Activated CD8-positive, alpha-beta memory T cell treated with anti-CD3 and anti-CD28 coated beads for 24 hours (primary cell): ENCODE results near the gene UGT1A10.
"Not testable (repeated sequence)": the region's sequence is repeated elsewhere in the genome, so short reads cannot be mapped to it uniquely, and the experiment has no call there.

Experiments
- DNase-seq: peaks from one replicate; pipeline ENCODE4 v3.0.0-alpha.2; 2020

The UGT1A10 gene

GRCh38 chr2:233636306-233636705, at the start of gene UGT1A10:
TSS of gene UGT1A10 (plus strand) at chr2:233636448. CDS start at chr2:233636523, 75 bp downstream.
- not testable (repeated sequence) for DNase-seq

DNA sequence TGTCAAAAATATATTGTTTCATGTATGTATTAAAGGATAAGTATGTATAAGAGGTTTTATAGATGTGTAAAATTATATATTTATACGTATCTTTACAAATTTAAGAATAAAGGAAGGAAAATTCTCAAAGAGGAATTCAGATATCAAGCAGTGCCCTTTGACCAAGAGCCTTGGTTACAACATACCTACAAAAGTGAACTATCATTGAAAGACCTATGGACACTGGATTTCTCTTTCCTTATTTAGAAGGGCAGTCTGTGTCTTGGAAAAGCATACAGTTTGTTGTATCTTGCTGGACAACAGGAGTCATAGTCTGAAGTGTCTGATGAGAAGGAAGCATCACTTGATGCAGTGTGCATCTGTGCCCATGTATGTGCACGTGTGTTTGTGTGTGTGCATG, 47.8 kb upstream of the UGT1A10 start:
- DNase-seq, result no peak

DNA sequence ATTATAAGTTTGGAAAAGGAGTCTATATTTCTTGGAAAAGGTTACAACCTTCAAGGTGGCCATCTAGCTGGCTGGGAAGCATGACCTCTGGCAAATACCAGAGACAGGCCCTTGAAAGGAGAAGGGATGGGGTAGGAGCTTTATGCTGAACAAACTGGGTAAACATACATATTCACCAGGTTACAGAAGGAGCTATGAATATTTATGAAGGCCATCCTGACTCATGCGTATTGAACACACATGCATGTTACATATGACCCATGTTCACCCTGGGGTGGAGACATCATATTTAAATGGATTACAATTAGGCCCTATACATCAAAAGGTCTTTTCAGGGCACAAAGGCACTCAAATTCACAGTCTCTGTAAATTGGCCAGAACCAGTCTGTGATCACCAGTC, 43.5 kb upstream of the UGT1A10 start:
- not testable (repeated sequence) for DNase-seq

GRCh38 chr2:233593201-233593600, 43.0 kb upstream of the UGT1A10 start:
- no peak for DNase-seq

GRCh38 chr2:233597522-233597921, 38.7 kb upstream of the UGT1A10 start:
- no peak for DNase-seq

GRCh38 chr2:233598952-233599351, 37.3 kb upstream of the UGT1A10 start:
- no peak for DNase-seq

GRCh38 chr2:233600386-233600785, 35.9 kb upstream of the UGT1A10 start:
- DNase-seq, result no peak

DNA sequence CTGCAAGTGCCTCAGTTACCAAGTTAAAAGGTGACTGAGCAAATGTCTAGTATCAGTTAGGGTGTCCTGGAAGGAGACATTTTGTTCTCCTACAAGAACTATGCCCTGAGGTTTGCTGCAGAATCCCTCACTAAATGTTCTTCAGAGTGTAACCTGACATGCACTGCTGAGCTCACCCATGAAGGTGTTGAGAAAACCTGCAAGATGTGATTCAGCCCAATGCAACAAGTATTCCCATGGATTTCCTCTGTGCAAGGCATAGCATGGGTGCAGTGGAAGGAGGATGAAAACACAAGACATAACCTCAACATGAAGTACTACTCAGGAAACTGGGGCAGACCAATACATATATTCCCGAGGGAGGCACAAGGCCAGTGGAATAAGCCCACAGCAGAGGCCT, 34.2 kb upstream of the UGT1A10 start:
- no peak for DNase-seq

GRCh38 chr2:233603520-233603919, 32.7 kb upstream of the UGT1A10 start:
- DNase-seq, result no peak

DNA sequence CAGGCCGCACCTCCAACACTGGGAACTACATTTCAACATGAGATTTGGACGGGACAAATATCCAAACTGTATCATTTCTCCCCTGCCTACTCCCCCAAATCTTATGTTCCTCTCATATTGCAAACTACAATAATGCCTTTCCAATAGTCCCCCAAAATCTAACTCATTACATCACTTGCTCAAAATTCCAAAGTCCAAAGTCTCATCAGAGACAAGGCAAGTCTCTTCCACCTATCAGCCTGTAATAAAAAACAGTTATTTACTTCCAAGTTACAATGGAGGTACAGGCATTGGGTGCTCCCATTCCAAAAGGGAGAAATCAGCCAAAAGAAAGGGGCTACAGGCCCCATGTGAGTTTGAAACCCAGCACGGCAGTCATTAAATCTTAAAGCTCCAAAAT, 31.4 kb upstream of the UGT1A10 start:
- DNase-seq, result no peak

- DNase-seq, result no peak
These were observed 30.6 kb upstream of the UGT1A10 start for GRCh38 chr2:233605680-233606079.

GRCh38 chr2:233611284-233611683, 25.0 kb upstream of the UGT1A10 start:
- no peak for DNase-seq

DNA sequence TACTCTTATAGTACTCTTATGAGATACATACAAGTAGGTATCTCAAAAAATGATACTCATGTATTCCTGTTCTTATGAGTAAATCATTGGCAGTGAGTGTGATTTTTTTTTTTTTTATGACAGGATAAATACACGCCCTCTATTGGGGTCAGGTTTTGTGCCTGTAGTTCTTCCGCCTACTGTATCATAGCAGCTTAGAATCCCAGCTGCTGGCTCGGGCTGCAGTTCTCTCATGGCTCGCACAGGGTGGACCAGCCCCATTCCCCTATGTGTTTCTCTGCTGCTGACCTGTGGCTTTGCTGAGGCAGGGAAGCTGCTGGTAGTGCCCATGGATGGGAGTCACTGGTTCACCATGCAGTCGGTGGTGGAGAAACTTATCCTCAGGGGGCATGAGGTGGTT, 18.8 kb upstream of the UGT1A10 start, which contains the start of gene UGT1A8:
TSS of gene UGT1A8 (plus strand) at position 158 of the 400 bp plus-strand sequence. CDS start at position 233, 75 bp downstream.
- not testable (repeated sequence) for DNase-seq

GRCh38 chr2:233620204-233620603, 16.0 kb upstream of the UGT1A10 start:
- no peak for DNase-seq

- not testable (repeated sequence) for DNase-seq
These were observed 14.4 kb upstream of the UGT1A10 start for GRCh38 chr2:233621863-233622262.

GRCh38 chr2:233627331-233628025, 8.8 kb upstream of the UGT1A10 start:
- DNase-seq, result no peak

- DNase-seq, result no peak
These were observed 2.6 kb downstream of the UGT1A10 start for GRCh38 chr2:233638836-233639235.

GRCh38 chr2:233639860-233640259, 3.6 kb downstream of the UGT1A10 start:
- no peak for DNase-seq

DNA sequence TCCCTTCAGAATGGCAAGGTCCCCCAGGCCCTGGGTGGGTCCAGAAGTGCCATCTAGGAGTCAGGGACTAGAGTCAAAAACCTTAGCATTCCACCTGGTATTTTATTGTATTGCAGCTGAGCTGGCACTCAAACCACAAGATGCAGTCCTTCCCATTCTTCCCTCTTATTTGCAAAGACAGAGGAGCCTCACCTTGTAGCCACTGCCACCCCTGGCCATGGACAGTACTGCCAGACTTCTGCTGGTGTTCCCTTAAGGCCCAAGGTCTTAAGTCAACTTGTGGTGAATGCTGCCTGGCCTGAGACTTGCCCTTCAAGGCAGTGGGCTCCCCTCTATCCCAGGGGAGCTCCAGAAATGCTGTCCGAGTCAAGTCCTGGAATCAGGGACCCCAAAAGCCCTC, 6.9 kb downstream of the UGT1A10 start:
- no peak for DNase-seq

DNA sequence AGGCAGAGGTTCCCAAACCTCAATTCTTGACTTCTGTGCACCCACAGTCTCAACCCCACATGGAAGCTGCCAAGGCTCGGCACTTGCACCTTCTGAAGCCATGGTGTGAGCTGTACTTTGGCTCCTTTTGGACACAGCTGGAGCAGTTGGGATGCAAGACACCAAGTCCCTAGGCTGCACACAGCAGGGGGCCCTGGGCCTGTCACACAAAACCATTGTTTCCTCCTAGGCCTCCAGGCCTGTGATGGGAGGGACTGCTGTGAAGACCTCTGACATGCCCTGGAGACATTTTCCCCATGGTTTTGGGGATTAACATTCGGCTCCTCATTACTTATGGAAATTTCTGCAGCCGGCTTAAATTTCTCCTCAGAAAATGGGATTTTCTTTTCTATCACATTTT, 9.8 kb downstream of the UGT1A10 start:
- not testable (repeated sequence) for DNase-seq

DNA sequence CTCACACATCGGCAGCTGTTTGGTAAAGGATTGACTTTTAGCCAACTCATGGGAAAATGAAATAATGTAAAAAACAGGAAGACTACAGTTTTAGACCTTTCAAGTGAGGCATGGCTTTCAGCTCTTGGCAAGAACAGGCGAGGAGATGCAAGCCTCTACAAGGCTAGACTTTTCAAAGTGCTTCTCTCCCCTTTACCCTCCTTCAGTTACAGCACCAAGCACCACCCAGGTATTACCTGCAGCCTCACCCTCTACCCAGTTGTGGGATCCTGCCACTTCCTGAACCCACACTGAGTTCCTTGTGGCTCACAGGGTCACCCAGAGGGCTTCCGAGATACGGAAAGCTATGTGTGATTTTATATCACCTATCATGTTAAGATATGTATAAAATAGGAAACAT, 14.7 kb downstream of the UGT1A10 start:
- no peak for DNase-seq

GRCh38 chr2:233651430-233651829, 15.2 kb downstream of the UGT1A10 start:
- no peak for DNase-seq

GRCh38 chr2:233654501-233654900, 18.3 kb downstream of the UGT1A10 start:
- DNase-seq, result no peak

DNA sequence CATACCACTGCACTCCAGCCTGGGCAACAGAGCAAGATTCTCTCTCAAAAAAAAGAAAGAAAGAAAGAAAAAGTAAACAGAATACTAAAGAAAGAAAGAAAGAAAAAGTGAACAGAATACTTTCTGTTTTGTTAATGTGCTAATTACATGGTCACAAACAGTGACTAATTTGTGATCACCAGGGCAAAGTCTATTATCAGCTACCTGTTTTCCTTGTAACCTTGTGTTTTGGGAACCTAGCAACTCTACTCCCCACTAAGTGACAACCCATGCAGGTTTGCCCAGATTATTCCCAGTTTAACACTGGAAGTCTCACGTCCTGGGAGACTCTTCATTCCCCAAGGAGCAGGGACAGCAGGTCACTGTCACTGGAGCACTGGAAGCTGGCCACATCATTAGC, 18.8 kb downstream of the UGT1A10 start:
- DNase-seq, result no peak

DNA sequence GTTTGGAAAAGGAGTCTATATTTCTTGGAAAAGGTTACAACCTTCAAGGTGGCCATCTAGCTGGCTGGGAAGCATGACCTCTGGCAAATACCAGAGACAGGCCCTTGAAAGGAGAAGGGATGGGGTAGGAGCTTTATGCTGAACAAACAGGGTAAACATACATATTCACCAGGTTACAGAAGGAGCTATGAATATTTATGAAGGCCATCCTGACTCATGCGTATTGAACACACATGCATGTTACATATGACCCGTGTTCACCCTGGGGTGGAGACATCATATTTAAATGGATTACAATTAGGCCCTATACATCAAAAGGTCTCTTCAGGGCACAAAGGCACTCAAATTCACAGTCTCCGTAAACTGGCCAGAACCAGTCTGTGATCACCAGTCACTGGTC, 19.7 kb downstream of the UGT1A10 start:
- DNase-seq, result not testable (repeated sequence)
